Effector CD4-positive, alpha-beta T cell (primary cell): ENCODE measurements around the gene NDUFAF8.
A peak's percentile ranks its signal among the peaks of the same experiment; 100 is the strongest.

Experiments used
- DNase-seq: peaks from one replicate; pipeline ENCODE4 v3.0.0-alpha.2; 2020

NDUFAF8 gene

GRCh38 chr17:81277946-81278693 lies 39.0 kb downstream of the NDUFAF8 start:
- DNase-seq = no peak

- DNase-seq = no peak
Measured at GRCh38 chr17:81278831-81279230, 39.7 kb downstream of the NDUFAF8 start.

GRCh38 chr17:81279278-81280275 lies 40.5 kb downstream of the NDUFAF8 start:
- DNase-seq = no peak

GRCh38 chr17:81280571-81280970 lies 41.5 kb downstream of the NDUFAF8 start:
- DNase-seq = no peak

- no peak for DNase-seq
Measured at GRCh38 chr17:81282141-81282540, 43.0 kb downstream of the NDUFAF8 start.

GRCh38 chr17:81282876-81283275 lies 43.8 kb downstream of the NDUFAF8 start:
- DNase-seq = no peak

GRCh38 chr17:81285179-81285878 lies 46.2 kb downstream of the NDUFAF8 start:
- DNase-seq = peak; percentile 32

GRCh38 chr17:81285894-81286293 lies 46.8 kb downstream of the NDUFAF8 start:
- no peak for DNase-seq

GRCh38 chr17:81286491-81287145 lies 47.5 kb downstream of the NDUFAF8 start:
- no peak for DNase-seq

GRCh38 chr17:81287152-81287551 lies 48.0 kb downstream of the NDUFAF8 start:
- no peak for DNase-seq

- DNase-seq = no peak
Measured at GRCh38 chr17:81287741-81288430, 48.8 kb downstream of the NDUFAF8 start.

GRCh38 chr17:81288715-81289114 lies 49.6 kb downstream of the NDUFAF8 start:
- DNase-seq = no peak

- no peak for DNase-seq
Measured at GRCh38 chr17:81289627-81290026, 50.5 kb downstream of the NDUFAF8 start.

- DNase-seq = no peak
Measured at GRCh38 chr17:81290230-81290629, 51.1 kb downstream of the NDUFAF8 start.
